ENCODE data around the gene RNASE4.

GRCh38 chr14:20734430-20734806 lies 50.1 kb downstream of the RNASE4 start:
- TF ChIP-seq CTCF (IDR thresholded peaks at IDR 0.05 in 8 of 11, conservative IDR thresholded peaks at IDR 0.05 in 3 of 11), result no peak
- no peak for TF ChIP-seq POLR2AphosphoS5 (IDR thresholded peaks at IDR 0.05)
- TF ChIP-seq POLR2A (IDR thresholded peaks at IDR 0.05), result no peak
